SK-N-SH treated with all-trans-retinoic acid at 6 μM for 48 hours (cell line): Measurements from ENCODE around the gene PLCB1.

Source experiments
- ATAC-seq: fragments of 200-7000 bp; cut with Tn5 transposase; 3 replicates; pipeline ENCODE4 v1.9.1; 2020; ENCODE audit warnings: mild to moderate bottlenecking, moderate library complexity
- ARNTL ChIP-seq: fragments of 450-650 bp; formaldehyde crosslinking; IDR thresholded peaks from 2 replicates; pipeline ENCODE4 v1.5.0; 2020; ENCODE audit warnings: low read depth, mild to moderate bottlenecking, moderate library complexity, borderline replicate concordance
- BACH2 ChIP-seq: fragments of 250-450 bp; sonication (Bioruptor Pico); IDR thresholded peaks from 2 replicates; pipeline ENCODE4 v1.9.0; 2021; ENCODE audit warnings: mild to moderate bottlenecking, borderline replicate concordance
- CREB5 ChIP-seq: fragments of 250-450 bp; sonication (Bioruptor Pico); IDR thresholded peaks from 2 replicates; pipeline ENCODE4 v1.5.1; 2020; ENCODE audit warnings: low read depth, mild to moderate bottlenecking, moderate library complexity
- CSDC2 ChIP-seq: fragments of 250-450 bp; sonication (Bioruptor Pico); IDR thresholded peaks from 2 replicates; pipeline ENCODE4 v1.5.0; 2020; ENCODE audit warnings: mild to moderate bottlenecking, moderate library complexity
- CSRNP3 ChIP-seq: fragments of 250-450 bp; sonication (Bioruptor Pico); IDR thresholded peaks from 2 replicates; pipeline ENCODE4 v1.5.1; 2021; ENCODE audit warnings: mild to moderate bottlenecking, moderate library complexity
- ESRRG ChIP-seq: fragments of 250-450 bp; sonication (Bioruptor Pico); IDR thresholded peaks from 2 replicates; pipeline ENCODE4 v1.6.1; 2021; ENCODE audit warnings: mild to moderate bottlenecking
- GLIS3 ChIP-seq: fragments of 250-450 bp; sonication (Bioruptor Pico); IDR thresholded peaks from 2 replicates; pipeline ENCODE4 v1.5.0; 2020; ENCODE audit warnings: mild to moderate bottlenecking, moderate library complexity
- ISL1 ChIP-seq: fragments of 250-450 bp; sonication (Bioruptor Pico); IDR thresholded peaks from 2 replicates; pipeline ENCODE4 v2.1.2; 2022; ENCODE audit warnings: mild to moderate bottlenecking, moderate library complexity
- OSR1 ChIP-seq: fragments of 250-450 bp; sonication (Bioruptor Pico); IDR thresholded peaks from 2 replicates; pipeline ENCODE4 v1.8.0; 2022; ENCODE audit warnings: moderate library complexity, mild to moderate bottlenecking, inconsistent platforms
- POU6F1 ChIP-seq: fragments of 250-450 bp; sonication (Bioruptor Pico); IDR thresholded peaks from 2 replicates; pipeline ENCODE4 v1.8.0; 2021; ENCODE audit warnings: low read depth, mild to moderate bottlenecking, moderate library complexity, borderline replicate concordance
- PPARA ChIP-seq: fragments of 250-450 bp; sonication (Bioruptor Pico); IDR thresholded peaks from 2 replicates; pipeline ENCODE4 v1.5.0; 2020; ENCODE audit warnings: mild to moderate bottlenecking, borderline replicate concordance
- RARB ChIP-seq: fragments of 250-450 bp; sonication (Bioruptor Pico); IDR thresholded peaks from 2 replicates; pipeline ENCODE4 v1.8.0; 2021; ENCODE audit warnings: mild to moderate bottlenecking, moderate library complexity
- SNAI2 ChIP-seq: fragments of 250-450 bp; sonication (Bioruptor Pico); IDR thresholded peaks from 2 replicates; pipeline ENCODE4 v1.5.0; 2020; ENCODE audit warnings: mild to moderate bottlenecking, moderate library complexity
- TOX ChIP-seq: fragments of 250-450 bp; sonication (Bioruptor Pico); IDR thresholded peaks from 2 replicates; pipeline ENCODE4 v1.8.0; 2021; ENCODE audit warnings: mild to moderate bottlenecking, moderate library complexity, borderline replicate concordance
- ZC3H10 ChIP-seq: fragments of 250-450 bp; sonication (Bioruptor Pico); IDR thresholded peaks from 2 replicates; pipeline ENCODE4 v1.5.1; 2021; ENCODE audit warnings: mild to moderate bottlenecking, moderate library complexity
- ZFP3 ChIP-seq: fragments of 250-450 bp; sonication (Bioruptor Pico); IDR thresholded peaks from 2 replicates; pipeline ENCODE4 v1.5.0; 2020; ENCODE audit warnings: mild to moderate bottlenecking, moderate library complexity
- ZFP30 ChIP-seq: fragments of 450-650 bp; formaldehyde crosslinking; IDR thresholded peaks from 2 replicates; pipeline ENCODE4 v1.5.0; 2022; ENCODE audit warnings: mild to moderate bottlenecking, moderate library complexity
- ZNF565 ChIP-seq: fragments of 450-650 bp; formaldehyde crosslinking; conservative IDR thresholded peaks from 2 replicates; pipeline ENCODE4 v1.5.0; 2020; ENCODE audit warnings: low read depth, mild to moderate bottlenecking, moderate library complexity
- ZNF70 ChIP-seq: fragments of 450-650 bp; formaldehyde crosslinking; IDR thresholded peaks from 2 replicates; pipeline ENCODE4 v1.5.0; 2020; ENCODE audit warnings: mild to moderate bottlenecking, moderate library complexity
- TF ChIP-seq, protein P1 (sequence below): fragments of 250-450 bp; sonication (Bioruptor Pico); IDR thresholded peaks from 2 replicates; pipeline ENCODE4 v1.8.0; 2020; ENCODE audit warnings: mild to moderate bottlenecking, moderate library complexity, borderline replicate concordance
- TF ChIP-seq, protein P2 (sequence below): fragments of 250-450 bp; sonication (Bioruptor Pico); IDR thresholded peaks from 2 replicates; pipeline ENCODE4 v1.5.0; 2020; ENCODE audit warnings: mild to moderate bottlenecking, moderate library complexity

PLCB1 gene

DNA sequence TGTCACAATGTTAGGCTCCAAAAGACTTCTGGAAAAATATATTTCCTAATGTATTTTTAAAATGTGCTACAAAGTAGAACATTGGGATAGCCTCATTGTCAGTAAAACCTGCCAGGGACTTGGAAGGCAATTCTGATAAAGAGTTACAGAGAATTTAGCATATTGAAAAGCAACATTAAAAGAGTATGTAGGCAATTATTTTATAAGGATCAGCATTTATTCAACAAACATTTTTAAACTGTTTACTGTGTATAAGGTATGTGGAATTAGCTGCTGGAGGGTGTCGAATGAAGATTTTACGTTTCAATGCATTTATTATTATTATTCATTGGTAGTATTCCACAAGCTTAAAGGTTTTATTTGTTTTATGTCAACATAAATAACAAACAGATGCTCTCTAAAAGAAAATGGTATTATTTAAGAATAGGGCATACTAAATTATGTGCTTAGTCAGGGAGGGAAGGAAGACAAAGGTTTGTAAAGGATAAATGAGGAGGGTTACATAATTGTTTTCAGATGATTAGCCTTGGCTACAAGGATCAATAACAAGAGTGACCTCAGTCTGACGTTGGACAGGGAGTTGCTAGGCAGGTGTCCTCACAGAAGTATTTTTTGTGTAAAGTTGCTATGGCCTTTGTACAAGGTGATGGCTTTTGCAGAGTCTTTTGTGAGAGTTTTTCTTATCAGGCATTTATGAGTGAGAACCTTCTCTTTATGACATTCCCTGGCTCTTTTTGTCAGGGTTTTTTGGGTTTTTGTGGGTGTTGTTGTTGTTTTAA is 623.5 kb downstream of the PLCB1 start:
- ATAC-seq, result no peak
- TF ChIP-seq CSDC2 (no peak), CSRNP3 (CRISPR knock-in tag) (no peak), RARB (CRISPR knock-in tag) (no peak), POU6F1 (no peak), BACH2 (CRISPR knock-in tag) (no peak), CREB5 (CRISPR knock-in tag) (no peak), ZNF70 (CRISPR knock-in tag) (no peak), OSR1 (CRISPR knock-in tag) (no peak), ARNTL (no peak), ZC3H10 (CRISPR knock-in tag) (no peak), SNAI2 (CRISPR knock-in tag) (no peak), TOX (CRISPR knock-in tag) (no peak), PPARA (CRISPR knock-in tag) (no peak), ESRRG (CRISPR knock-in tag) (no peak), GLIS3 (CRISPR knock-in tag) (no peak), ZNF565 (CRISPR knock-in tag) (no peak), ISL1 (CRISPR knock-in tag) (no peak), ZFP3 (CRISPR knock-in tag) (no peak)
- TF ChIP-seq, protein P1, sequence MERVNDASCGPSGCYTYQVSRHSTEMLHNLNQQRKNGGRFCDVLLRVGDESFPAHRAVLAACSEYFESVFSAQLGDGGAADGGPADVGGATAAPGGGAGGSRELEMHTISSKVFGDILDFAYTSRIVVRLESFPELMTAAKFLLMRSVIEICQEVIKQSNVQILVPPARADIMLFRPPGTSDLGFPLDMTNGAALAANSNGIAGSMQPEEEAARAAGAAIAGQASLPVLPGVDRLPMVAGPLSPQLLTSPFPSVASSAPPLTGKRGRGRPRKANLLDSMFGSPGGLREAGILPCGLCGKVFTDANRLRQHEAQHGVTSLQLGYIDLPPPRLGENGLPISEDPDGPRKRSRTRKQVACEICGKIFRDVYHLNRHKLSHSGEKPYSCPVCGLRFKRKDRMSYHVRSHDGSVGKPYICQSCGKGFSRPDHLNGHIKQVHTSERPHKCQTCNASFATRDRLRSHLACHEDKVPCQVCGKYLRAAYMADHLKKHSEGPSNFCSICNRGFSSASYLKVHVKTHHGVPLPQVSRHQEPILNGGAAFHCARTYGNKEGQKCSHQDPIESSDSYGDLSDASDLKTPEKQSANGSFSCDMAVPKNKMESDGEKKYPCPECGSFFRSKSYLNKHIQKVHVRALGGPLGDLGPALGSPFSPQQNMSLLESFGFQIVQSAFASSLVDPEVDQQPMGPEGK (CRISPR knock-in tag), result no peak
- TF ChIP-seq, protein P2, sequence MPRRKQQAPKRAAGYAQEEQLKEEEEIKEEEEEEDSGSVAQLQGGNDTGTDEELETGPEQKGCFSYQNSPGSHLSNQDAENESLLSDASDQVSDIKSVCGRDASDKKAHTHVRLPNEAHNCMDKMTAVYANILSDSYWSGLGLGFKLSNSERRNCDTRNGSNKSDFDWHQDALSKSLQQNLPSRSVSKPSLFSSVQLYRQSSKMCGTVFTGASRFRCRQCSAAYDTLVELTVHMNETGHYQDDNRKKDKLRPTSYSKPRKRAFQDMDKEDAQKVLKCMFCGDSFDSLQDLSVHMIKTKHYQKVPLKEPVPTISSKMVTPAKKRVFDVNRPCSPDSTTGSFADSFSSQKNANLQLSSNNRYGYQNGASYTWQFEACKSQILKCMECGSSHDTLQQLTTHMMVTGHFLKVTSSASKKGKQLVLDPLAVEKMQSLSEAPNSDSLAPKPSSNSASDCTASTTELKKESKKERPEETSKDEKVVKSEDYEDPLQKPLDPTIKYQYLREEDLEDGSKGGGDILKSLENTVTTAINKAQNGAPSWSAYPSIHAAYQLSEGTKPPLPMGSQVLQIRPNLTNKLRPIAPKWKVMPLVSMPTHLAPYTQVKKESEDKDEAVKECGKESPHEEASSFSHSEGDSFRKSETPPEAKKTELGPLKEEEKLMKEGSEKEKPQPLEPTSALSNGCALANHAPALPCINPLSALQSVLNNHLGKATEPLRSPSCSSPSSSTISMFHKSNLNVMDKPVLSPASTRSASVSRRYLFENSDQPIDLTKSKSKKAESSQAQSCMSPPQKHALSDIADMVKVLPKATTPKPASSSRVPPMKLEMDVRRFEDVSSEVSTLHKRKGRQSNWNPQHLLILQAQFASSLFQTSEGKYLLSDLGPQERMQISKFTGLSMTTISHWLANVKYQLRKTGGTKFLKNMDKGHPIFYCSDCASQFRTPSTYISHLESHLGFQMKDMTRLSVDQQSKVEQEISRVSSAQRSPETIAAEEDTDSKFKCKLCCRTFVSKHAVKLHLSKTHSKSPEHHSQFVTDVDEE (CRISPR knock-in tag), result no peak

DNA sequence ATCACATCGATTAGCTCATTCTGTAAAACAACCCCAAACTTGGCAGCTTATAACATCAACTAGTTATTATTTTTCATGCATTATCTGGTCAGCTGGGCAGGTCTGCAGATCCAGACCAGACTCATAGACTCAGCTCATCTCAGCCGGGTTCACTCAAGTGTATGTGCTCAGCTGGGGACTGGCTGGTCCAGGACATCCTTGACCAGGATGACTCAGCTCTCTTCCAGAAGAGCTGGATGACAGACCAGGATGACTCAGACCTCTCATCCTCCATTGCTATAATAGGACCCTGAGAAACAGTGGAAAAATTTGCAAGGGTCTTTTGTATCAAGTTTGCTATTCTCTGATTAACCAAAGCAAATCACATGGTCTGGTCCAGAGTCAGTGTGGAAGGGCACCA is 624.3 kb downstream of the PLCB1 start:
- TF ChIP-seq ZNF565 (CRISPR knock-in tag) (no peak), RARB (CRISPR knock-in tag) (no peak), PPARA (CRISPR knock-in tag) (no peak), CSDC2 (no peak), ZC3H10 (CRISPR knock-in tag) (no peak), ZFP30 (CRISPR knock-in tag) (no peak), TOX (CRISPR knock-in tag) (no peak), CSRNP3 (CRISPR knock-in tag) (no peak)
- peak; percentile 89 for ATAC-seq
